Stimulated activated memory B cell treated with anti-CD40 and anti-IgM and Interleukin-4, amounts not matched to agents 10 μg/mL and 1 μg/mL and 100 μg/mL, for 72 hours (primary cell): Measurements from ENCODE around the gene C1orf53.

Source experiments
- ATAC-seq: fragments of 150-1000 bp; cut with Tn5 transposase; 2 replicates; pipeline ENCODE4 v1.10.0; 2021
- H3K27ac Mint-ChIP-seq: one replicate; pipeline ENCODE4 v1.8.0; 2022; ENCODE audit warnings: mild to moderate bottlenecking, mixed read lengths
- H3K27me3 Mint-ChIP-seq: one replicate; pipeline ENCODE4 v1.8.0; 2022; ENCODE audit warnings: mixed read lengths
- H3K36me3 Mint-ChIP-seq: one replicate; pipeline ENCODE4 v1.8.0; 2022; ENCODE audit warnings: mixed read lengths
- H3K4me1 Mint-ChIP-seq: one replicate; pipeline ENCODE4 v1.8.0; 2022; ENCODE audit warnings: mixed read lengths
- H3K4me3 Mint-ChIP-seq: one replicate; pipeline ENCODE4 v1.8.0; 2022; ENCODE audit warnings: mild to moderate bottlenecking, moderate library complexity, mixed read lengths
- H3K9me3 Mint-ChIP-seq: one replicate; pipeline ENCODE4 v1.8.0; 2022; ENCODE audit warnings: mixed read lengths

The C1orf53 gene

GRCh38 chr1:197896301-197896700 lies 6.1 kb upstream of the C1orf53 start:
- Mint-ChIP-seq H3K4me1 (no peaks in the 10 kb centered on the region), H3K27ac (no peak overlapping the region), H3K36me3 (no peaks in the 10 kb centered on the region), H3K9me3 (no peaks in the 10 kb centered on the region), H3K27me3 (peaks cover 54% of the 10 kb centered on the region), H3K4me3 (no peak overlapping the region)
- ATAC-seq = no peak

GRCh38 chr1:197899037-197899436 lies 3.4 kb upstream of the C1orf53 start:
- no peak overlapping the region for H3K27ac Mint-ChIP-seq
- H3K27me3 Mint-ChIP-seq = peaks cover 41% of the 10 kb centered on the region
- H3K36me3 Mint-ChIP-seq = no peaks in the 10 kb centered on the region
- H3K9me3 Mint-ChIP-seq = no peaks in the 10 kb centered on the region
- no peak overlapping the region for H3K4me3 Mint-ChIP-seq
- H3K4me1 Mint-ChIP-seq = peaks cover 14% of the 10 kb centered on the region
- no peak for ATAC-seq

- Mint-ChIP-seq H3K27me3 (peaks cover 54% of the 10 kb centered on the region), H3K4me1 (peaks cover 14% of the 10 kb centered on the region)
Measured at GRCh38 chr1:197902131-197902453, 338 bp upstream of the C1orf53 start.

GRCh38 chr1:197903196-197903514 lies 725 bp downstream of the C1orf53 start:
- H3K4me3 Mint-ChIP-seq = peak overlapping the region; percentile 81
- H3K27ac Mint-ChIP-seq = peak overlapping the region; percentile 86
- no peaks in the 10 kb centered on the region for H3K36me3 Mint-ChIP-seq
- H3K9me3 Mint-ChIP-seq = no peaks in the 10 kb centered on the region
- peaks cover 14% of the 10 kb centered on the region for H3K4me1 Mint-ChIP-seq
- ATAC-seq = no peak
- H3K27me3 Mint-ChIP-seq = peaks cover 54% of the 10 kb centered on the region

More at GRCh38 chr1:197902131-197902453, 338 bp upstream of the C1orf53 start:
- peak overlapping the region; percentile 86 for H3K27ac Mint-ChIP-seq
- ATAC-seq = no peak
- no peaks in the 10 kb centered on the region for H3K9me3 Mint-ChIP-seq
- H3K4me3 Mint-ChIP-seq = peak overlapping the region; percentile 81
- H3K36me3 Mint-ChIP-seq = no peaks in the 10 kb centered on the region

GRCh38 chr1:197904126-197904787 lies 1.8 kb downstream of the C1orf53 start:
- Mint-ChIP-seq H3K27ac (no peak overlapping the region), H3K36me3 (no peaks in the 10 kb centered on the region), H3K4me1 (peaks cover 25% of the 10 kb centered on the region), H3K9me3 (no peaks in the 10 kb centered on the region), H3K27me3 (peaks cover 63% of the 10 kb centered on the region), H3K4me3 (no peak overlapping the region)
- ATAC-seq = no peak

GRCh38 chr1:197905699-197906351 lies 3.4 kb downstream of the C1orf53 start:
- H3K27me3 Mint-ChIP-seq = peaks cover 78% of the 10 kb centered on the region
- no peaks in the 10 kb centered on the region for H3K36me3 Mint-ChIP-seq
- H3K27ac Mint-ChIP-seq = no peak overlapping the region
- H3K9me3 Mint-ChIP-seq = no peaks in the 10 kb centered on the region
- H3K4me3 Mint-ChIP-seq = no peak overlapping the region
- H3K4me1 Mint-ChIP-seq = peaks cover 35% of the 10 kb centered on the region
- no peak for ATAC-seq

- no peak overlapping the region for H3K4me3 Mint-ChIP-seq
- H3K4me1 Mint-ChIP-seq = peaks cover 47% of the 10 kb centered on the region
- H3K27ac Mint-ChIP-seq = no peak overlapping the region
- H3K36me3 Mint-ChIP-seq = peaks cover 5% of the 10 kb centered on the region
- no peak for ATAC-seq
- peaks cover 96% of the 10 kb centered on the region for H3K27me3 Mint-ChIP-seq
- no peaks in the 10 kb centered on the region for H3K9me3 Mint-ChIP-seq
Measured at GRCh38 chr1:197907846-197908616, 5.6 kb downstream of the C1orf53 start.

GRCh38 chr1:197908716-197909220 lies 6.3 kb downstream of the C1orf53 start:
- Mint-ChIP-seq H3K27me3 (peaks cover 96% of the 10 kb centered on the region), H3K27ac (no peak overlapping the region), H3K4me1 (peaks cover 49% of the 10 kb centered on the region), H3K36me3 (peaks cover 5% of the 10 kb centered on the region), H3K4me3 (no peak overlapping the region), H3K9me3 (no peaks in the 10 kb centered on the region)
- no peak for ATAC-seq

- ATAC-seq = no peak
- Mint-ChIP-seq H3K9me3 (no peaks in the 10 kb centered on the region), H3K27me3 (peaks cover 96% of the 10 kb centered on the region), H3K4me1 (peaks cover 52% of the 10 kb centered on the region), H3K4me3 (no peak overlapping the region), H3K27ac (no peak overlapping the region), H3K36me3 (peaks cover 5% of the 10 kb centered on the region)
Measured at GRCh38 chr1:197909384-197909783, 7.0 kb downstream of the C1orf53 start.

GRCh38 chr1:197910120-197910991 lies 7.9 kb downstream of the C1orf53 start:
- H3K27ac Mint-ChIP-seq = no peak overlapping the region
- peaks cover 96% of the 10 kb centered on the region for H3K27me3 Mint-ChIP-seq
- H3K9me3 Mint-ChIP-seq = no peaks in the 10 kb centered on the region
- peaks cover 5% of the 10 kb centered on the region for H3K36me3 Mint-ChIP-seq
- no peak for ATAC-seq
- peaks cover 55% of the 10 kb centered on the region for H3K4me1 Mint-ChIP-seq
- H3K4me3 Mint-ChIP-seq = peak overlapping the region; percentile 58

- H3K27ac Mint-ChIP-seq = peak overlapping the region; percentile 29
- no peak for ATAC-seq
- peaks cover 64% of the 10 kb centered on the region for H3K4me1 Mint-ChIP-seq
- no peaks in the 10 kb centered on the region for H3K9me3 Mint-ChIP-seq
- peaks cover 96% of the 10 kb centered on the region for H3K27me3 Mint-ChIP-seq
- peak overlapping the region; percentile 82 for H3K4me3 Mint-ChIP-seq
- H3K36me3 Mint-ChIP-seq = peaks cover 5% of the 10 kb centered on the region
Measured at GRCh38 chr1:197911111-197911856, 8.9 kb downstream of the C1orf53 start.

- H3K4me3 Mint-ChIP-seq = peak overlapping the region; percentile 82
- peaks cover 99% of the 10 kb centered on the region for H3K27me3 Mint-ChIP-seq
- peaks cover 5% of the 10 kb centered on the region for H3K36me3 Mint-ChIP-seq
- no peak for ATAC-seq
- H3K4me1 Mint-ChIP-seq = peaks cover 70% of the 10 kb centered on the region
- no peaks in the 10 kb centered on the region for H3K9me3 Mint-ChIP-seq
- peak overlapping the region; percentile 29 for H3K27ac Mint-ChIP-seq
Measured at GRCh38 chr1:197911857-197912696, 9.6 kb downstream of the C1orf53 start.

- no peaks in the 10 kb centered on the region for H3K9me3 Mint-ChIP-seq
- H3K27ac Mint-ChIP-seq = no peak overlapping the region
- peaks cover 78% of the 10 kb centered on the region for H3K4me1 Mint-ChIP-seq
- ATAC-seq = no peak
- H3K27me3 Mint-ChIP-seq = peaks cover 100% of the 10 kb centered on the region
- H3K36me3 Mint-ChIP-seq = peaks cover 5% of the 10 kb centered on the region
- peak overlapping the region; percentile 82 for H3K4me3 Mint-ChIP-seq
Measured at GRCh38 chr1:197912739-197913494, 10.5 kb downstream of the C1orf53 start.
